Lung (tissue), 12 donors: ENCODE results near the gene ZDHHC18. TPM values are rescaled to one million over a fixed set of nuclear protein-coding genes. Genes with fewer than 3 reads are reported as not detected.
A peak's percentile ranks its signal among the peaks of the same experiment; 100 is the strongest.
"Not testable (repeated sequence)": the region's sequence is repeated elsewhere in the genome, so short reads cannot be mapped to it uniquely, and the experiment has no call there.

Experiments used
- ATAC-seq: fragments of 200-7000 bp; cut with Tn5 transposase; one replicate; pipeline ENCODE4 v1.9.1; 2020; ENCODE audit warnings: moderate number of reproducible peaks; ENCODE audit not compliant: insufficient read depth, low FRiP score
- DNase-seq, 3 donors: peaks; one replicate each; pipeline ENCODE4 v3.0.0-alpha.2; 2013 to 2017
- H3K27ac ChIP-seq, 2 donors: one replicate each; pipeline ENCODE4 v1.5.1; 2013; ENCODE audit warnings: mild to moderate bottlenecking in 2 of 2, moderate library complexity in 2 of 2, control low read depth in 1 of 2, inconsistent platforms in 1 of 2, low read depth in 1 of 2, low read length in 1 of 2
- H3K27me3 ChIP-seq, 3 donors: one replicate each; pipeline ENCODE4 v1.5.1; 2013; ENCODE audit warnings: low read length in 2 of 3; ENCODE audit not compliant: control insufficient read depth in 3 of 3, insufficient read depth in 3 of 3
- H3K36me3 ChIP-seq, 4 donors: one replicate each; pipeline ENCODE4 v1.5.1; 2013; ENCODE audit warnings: low read length in 4 of 4, mild to moderate bottlenecking in 1 of 4, moderate library complexity in 1 of 4; ENCODE audit not compliant: control insufficient read depth in 4 of 4, insufficient read depth in 4 of 4
- H3K4me1 ChIP-seq, 5 donors: one replicate each; pipeline ENCODE4 v1.5.1; 2013; ENCODE audit warnings: low read length in 5 of 5, mild to moderate bottlenecking in 2 of 5, moderate library complexity in 1 of 5; ENCODE audit not compliant: control insufficient read depth in 5 of 5, insufficient read depth in 5 of 5
- H3K4me3 ChIP-seq: one replicate; pipeline ENCODE4 v1.5.1; 2013; ENCODE audit warnings: mild to moderate bottlenecking, control low read depth, moderate library complexity
- H3K9ac ChIP-seq, 2 donors: one replicate each; pipeline ENCODE4 v1.5.1; 2013; ENCODE audit warnings: low read length in 2 of 2, control low read depth in 1 of 2; ENCODE audit not compliant: insufficient read depth in 1 of 2
- H3K9me3 ChIP-seq, 4 donors: one replicate each; pipeline ENCODE4 v1.5.1; 2013; ENCODE audit warnings: low read length in 3 of 4, mild to moderate bottlenecking in 1 of 4, moderate library complexity in 1 of 4; ENCODE audit not compliant: control insufficient read depth in 4 of 4, insufficient read depth in 3 of 4
- WGBS, 2 donors: extraction: QIAGEN DNeasy Blood & Tissue Kit; methylation state at CpG; one replicate each; pipeline ENCODE4 v1.1.7; 2013; 5-methylcytosine and 5-hydroxymethylcytosine counted together
- polyA plus RNA-seq, 2 donors: library from polyadenylated mRNA; stranded (reverse); fragments of 200-250 nt; gene quantifications; one replicate each; pipeline ENCODE4 v1.2.1, GENCODE V29; 2013
- total RNA-seq, 2 donors: library from RNA; depleted of rRNA in 1 of 2; stranded (reverse); fragments of >200 nt in 1 of 2; gene quantifications; one replicate each; pipeline ENCODE4 v1.2.1, GENCODE V29; 2014 to 2021
- TF ChIP-seq, protein P1 (sequence below): IDR thresholded peaks from 2 replicates; pipeline ENCODE4 v1.5.1; 2012; ENCODE audit warnings: mild to moderate bottlenecking; ENCODE audit errors: control extremely low read depth, extremely low read depth
- donor health status: control.
- donor health status: control.
- donor health status: Bipolar disorder and iron deficiency.
- donor health status: healthy.
- donor health status: DM: yes; HTN: yes; CAD: no.

ZDHHC18 gene
- total and polyA plus RNA-seq, 4 donors = 11.6 to 39.1 (median 18.3) TPM

DNA sequence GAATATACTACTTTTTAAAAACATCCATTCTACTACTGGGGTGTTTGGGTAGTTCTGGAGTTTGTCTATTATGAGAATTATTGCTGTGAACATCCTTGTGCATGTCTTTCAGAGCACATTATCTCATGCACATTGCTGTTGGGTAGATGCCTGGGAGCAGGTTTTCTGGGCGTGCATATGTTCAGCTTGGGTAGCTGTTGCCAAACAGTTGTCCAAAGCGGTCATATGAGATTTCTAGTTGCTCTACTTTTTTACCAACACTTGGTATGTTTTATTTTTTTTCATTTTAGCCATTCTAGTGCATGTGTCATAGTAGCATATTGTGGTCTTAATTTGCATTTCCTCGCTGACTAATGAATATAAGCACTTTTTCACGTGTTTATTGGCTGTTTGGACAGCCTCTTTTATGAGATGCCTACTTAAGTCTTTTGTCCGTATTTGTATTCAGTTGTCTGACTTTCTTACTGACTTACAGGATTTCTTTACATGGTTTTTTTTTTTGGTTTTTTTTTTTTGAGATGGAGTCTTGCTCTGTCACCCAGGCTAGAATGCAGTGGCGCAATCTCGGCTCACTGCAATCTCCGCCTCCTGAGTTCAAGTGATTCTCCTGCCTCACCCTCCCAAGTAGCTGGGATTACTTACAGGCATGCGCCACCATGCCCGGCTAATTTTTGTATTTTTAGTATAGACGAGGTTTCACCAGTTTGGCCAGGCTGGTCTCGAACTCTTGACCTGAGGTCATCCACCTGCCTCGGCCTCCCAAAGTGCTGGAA is 18.1 kb downstream of the ZDHHC18 start:
- Histone ChIP-seq H3K4me3 (no peak overlapping the region), H3K4me1 (peaks cover 0 to 11% (median 0%) of the 10 kb centered on the region in 5 donors), H3K9me3 (no peaks in the 10 kb centered on the region), H3K36me3 (peaks cover 2 to 24% (median 12%) of the 10 kb centered on the region in 4 donors), H3K9ac (no peak overlapping the region), H3K27ac (no peak overlapping the region), H3K27me3 (no peaks in the 10 kb centered on the region)
- 81 to 85% methylated on average over 13 of the region's 13 CpGs for WGBS, 2 donors
- ATAC-seq (no peak), DNase-seq (no peak)
- TF ChIP-seq, protein P1, sequence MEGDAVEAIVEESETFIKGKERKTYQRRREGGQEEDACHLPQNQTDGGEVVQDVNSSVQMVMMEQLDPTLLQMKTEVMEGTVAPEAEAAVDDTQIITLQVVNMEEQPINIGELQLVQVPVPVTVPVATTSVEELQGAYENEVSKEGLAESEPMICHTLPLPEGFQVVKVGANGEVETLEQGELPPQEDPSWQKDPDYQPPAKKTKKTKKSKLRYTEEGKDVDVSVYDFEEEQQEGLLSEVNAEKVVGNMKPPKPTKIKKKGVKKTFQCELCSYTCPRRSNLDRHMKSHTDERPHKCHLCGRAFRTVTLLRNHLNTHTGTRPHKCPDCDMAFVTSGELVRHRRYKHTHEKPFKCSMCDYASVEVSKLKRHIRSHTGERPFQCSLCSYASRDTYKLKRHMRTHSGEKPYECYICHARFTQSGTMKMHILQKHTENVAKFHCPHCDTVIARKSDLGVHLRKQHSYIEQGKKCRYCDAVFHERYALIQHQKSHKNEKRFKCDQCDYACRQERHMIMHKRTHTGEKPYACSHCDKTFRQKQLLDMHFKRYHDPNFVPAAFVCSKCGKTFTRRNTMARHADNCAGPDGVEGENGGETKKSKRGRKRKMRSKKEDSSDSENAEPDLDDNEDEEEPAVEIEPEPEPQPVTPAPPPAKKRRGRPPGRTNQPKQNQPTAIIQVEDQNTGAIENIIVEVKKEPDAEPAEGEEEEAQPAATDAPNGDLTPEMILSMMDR = no peak

DNA sequence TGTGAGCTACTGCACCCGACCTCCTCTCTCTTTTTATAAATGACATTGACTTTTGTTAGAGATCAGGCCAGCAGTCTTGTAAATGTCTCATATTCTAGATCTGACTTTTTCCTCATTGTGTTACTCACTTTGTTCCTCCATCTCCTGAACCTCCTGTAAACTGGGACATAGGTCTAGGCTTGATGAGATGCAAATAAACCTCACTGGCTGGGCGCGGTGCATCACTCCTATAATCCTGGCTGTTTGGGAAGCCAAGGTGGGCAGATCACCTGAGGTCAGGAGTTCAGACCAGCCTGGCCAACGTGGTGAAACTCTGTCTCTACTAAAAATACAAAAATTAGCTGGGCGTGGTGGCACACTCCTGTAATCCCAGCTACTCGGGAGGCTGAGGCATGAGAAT is 21.3 kb downstream of the ZDHHC18 start:
- H3K9me3 ChIP-seq, H3K27me3 ChIP-seq, H3K9ac ChIP-seq, H3K4me3 ChIP-seq, ATAC-seq, H3K27ac ChIP-seq, DNase-seq: not testable (repeated sequence)
- peaks cover 12 to 42% (median 24%) of the 10 kb centered on the region in 4 donors for H3K36me3 ChIP-seq
- H3K4me1 ChIP-seq = peaks cover 0 to 11% (median 0%) of the 10 kb centered on the region in 5 donors
- 91 to 92% methylated on average over 6 of the region's 6 CpGs for WGBS, 2 donors

DNA sequence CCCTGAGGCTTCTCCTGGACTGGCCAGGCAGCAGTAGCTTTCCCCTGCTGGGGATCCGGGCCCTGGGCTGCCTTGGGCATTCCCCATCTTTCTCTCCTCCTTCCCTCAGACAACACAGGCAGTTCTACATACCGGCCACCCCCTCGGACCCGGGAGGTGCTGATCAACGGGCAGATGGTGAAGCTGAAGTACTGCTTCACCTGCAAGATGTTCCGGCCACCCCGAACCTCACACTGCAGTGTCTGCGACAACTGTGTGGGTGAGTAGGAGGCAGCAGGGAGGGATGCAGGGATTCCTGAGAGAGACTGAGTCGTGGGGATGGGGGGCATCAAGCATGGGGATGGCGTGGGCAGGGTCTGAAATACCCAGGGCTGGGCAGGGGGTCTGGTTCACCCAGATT is 22.0 kb downstream of the ZDHHC18 start:
- H3K36me3 ChIP-seq = peaks cover 15 to 43% (median 28%) of the 10 kb centered on the region in 4 donors
- peak overlapping the region in 1 of 2 donors; percentile 38 for H3K9ac ChIP-seq
- H3K27me3 ChIP-seq = no peaks in the 10 kb centered on the region
- peaks cover 0 to 11% (median 0%) of the 10 kb centered on the region in 5 donors for H3K4me1 ChIP-seq
- ATAC-seq (no peak), DNase-seq (no peak)
- no peak overlapping the region for H3K4me3 ChIP-seq
- 91 to 94% methylated on average over 10 of the region's 10 CpGs for WGBS, 2 donors
- no peaks in the 10 kb centered on the region for H3K9me3 ChIP-seq
- TF ChIP-seq, protein P1 = no peak
- H3K27ac ChIP-seq = peak overlapping the region; percentile 0 to 29

DNA sequence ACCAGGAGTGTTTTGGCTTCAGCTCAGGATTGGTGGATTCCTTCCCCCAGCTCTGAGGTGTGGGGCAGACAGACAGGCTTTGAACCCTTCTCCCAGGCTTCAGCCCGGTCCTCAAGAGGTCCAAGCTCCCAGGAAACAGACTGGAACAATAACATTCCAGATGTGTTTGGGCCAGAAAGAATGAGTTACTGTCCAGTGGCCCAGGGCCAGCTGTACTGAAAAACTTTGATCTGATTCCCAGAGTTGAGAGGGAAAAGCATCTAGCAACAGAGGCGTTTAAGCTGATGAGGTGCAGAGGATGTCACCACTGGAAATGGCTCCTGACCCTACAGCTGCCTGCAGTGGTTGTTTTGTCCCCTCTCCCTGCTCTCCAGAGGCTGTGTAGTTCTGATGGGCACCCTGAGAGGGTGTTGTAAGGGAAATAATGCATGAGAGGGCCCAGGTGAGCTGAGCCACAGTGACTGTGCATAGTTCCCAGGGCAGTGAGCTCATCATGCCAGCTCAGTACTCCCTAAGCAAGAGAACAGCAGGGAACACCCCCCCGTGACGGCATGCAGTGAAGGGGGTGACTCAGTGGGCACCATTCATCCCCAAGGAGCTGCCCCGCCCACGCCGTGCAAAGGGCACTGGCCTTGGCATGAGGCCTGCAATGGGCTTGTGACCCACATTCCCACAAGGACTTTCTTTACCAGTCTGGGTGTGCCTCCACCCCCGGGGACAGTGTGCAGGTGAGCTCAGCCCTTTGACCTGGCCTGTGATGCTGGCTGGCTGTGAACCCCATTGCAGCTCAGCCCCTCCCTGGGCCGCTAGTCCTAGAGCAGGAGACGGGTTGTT is 22.7 kb downstream of the ZDHHC18 start:
- DNase-seq = peak; percentile 82 to 86 (median 84)
- H3K27me3 ChIP-seq = no peaks in the 10 kb centered on the region
- no peaks in the 10 kb centered on the region for H3K9me3 ChIP-seq
- peak; percentile 68 for ATAC-seq
- H3K27ac ChIP-seq = peak overlapping the region in 1 of 2 donors; percentile 0
- H3K9ac ChIP-seq = peak overlapping the region in 1 of 2 donors; percentile 19
- H3K4me3 ChIP-seq = no peak overlapping the region
- 70 to 88% methylated on average over 10 of the region's 10 CpGs for WGBS, 2 donors
- peaks cover 0 to 11% (median 0%) of the 10 kb centered on the region in 5 donors for H3K4me1 ChIP-seq
- H3K36me3 ChIP-seq = peaks cover 20 to 50% (median 31%) of the 10 kb centered on the region in 4 donors
- TF ChIP-seq, protein P1 = no peak
